ENCODE data around the gene SNX7. TPM values are rescaled to one million over a fixed set of nuclear protein-coding genes. Genes with fewer than 3 reads are reported as not detected.

Gene SNX7
- total and polyA plus RNA-seq, 2 donors from 2014 or later: 28.4 to 34.6 TPM

- Histone ChIP-seq H3K27me3 (ENCODE audit: control insufficient read depth, insufficient read depth, low read length) (no peaks in the 10 kb centered on the region), H3K4me1 (ENCODE audit: control insufficient read depth in 2 of 3, insufficient read depth in 2 of 3, low read depth in 1 of 3, low read length in 3 of 3) (no peaks in the 10 kb centered on the region), H3K9ac (ENCODE audit: low read length in 3 of 3) (no peak overlapping the region), H3K9me3 (ENCODE audit: control insufficient read depth in 2 of 3, insufficient read depth in 1 of 3, low read length in 3 of 3) (no peaks in the 10 kb centered on the region), H3K4me3 (ENCODE audit: low read length in 3 of 3) (no peak overlapping the region), H3K36me3 (ENCODE audit: control insufficient read depth in 2 of 3, insufficient read depth in 3 of 3, low read length in 3 of 3) (no peaks in the 10 kb centered on the region), H3K27ac (ENCODE audit: low read depth in 2 of 2, low read length in 2 of 2) (no peak overlapping the region)
- no peak for FAIRE-seq
- intact Hi-C loops (cut with DNase I): no loop called here
- TF ChIP-seq CTCF (IDR thresholded peaks at IDR 0.05; ENCODE audit: borderline replicate concordance, extremely low read depth, insufficient read depth): no peak
- no peak for DNase-seq
Measured at GRCh38 chr1:98754176-98754575, 92.7 kb downstream of the SNX7 start.

- intact Hi-C loops (cut with DNase I): no loop called here
- Histone ChIP-seq H3K9ac (ENCODE audit: low read length in 3 of 3) (no peak overlapping the region), H3K9me3 (ENCODE audit: control insufficient read depth in 2 of 3, insufficient read depth in 1 of 3, low read length in 3 of 3) (no peaks in the 10 kb centered on the region), H3K36me3 (ENCODE audit: control insufficient read depth in 2 of 3, insufficient read depth in 3 of 3, low read length in 3 of 3) (peaks cover 0 to 4% (median 0%) of the 10 kb centered on the region in 3 donors), H3K27me3 (ENCODE audit: control insufficient read depth, insufficient read depth, low read length) (no peaks in the 10 kb centered on the region), H3K27ac (ENCODE audit: low read depth in 2 of 2, low read length in 2 of 2) (no peak overlapping the region), H3K4me1 (ENCODE audit: control insufficient read depth in 2 of 3, insufficient read depth in 2 of 3, low read depth in 1 of 3, low read length in 3 of 3) (no peaks in the 10 kb centered on the region), H3K4me3 (ENCODE audit: low read length in 3 of 3) (no peak overlapping the region)
- FAIRE-seq (no peak), DNase-seq (peak in 1 of 5 donors; percentile 3)
- peak; percentile 19 for TF ChIP-seq CTCF (IDR thresholded peaks at IDR 0.05; ENCODE audit: borderline replicate concordance, extremely low read depth, insufficient read depth)
Measured at GRCh38 chr1:98761219-98761865, 99.8 kb downstream of the SNX7 start.

GRCh38 chr1:98763488-98764150, 102.1 kb downstream of the SNX7 start:
- Histone ChIP-seq H3K9ac (ENCODE audit: low read length in 3 of 3) (no peak overlapping the region), H3K4me3 (ENCODE audit: low read length in 3 of 3) (no peak overlapping the region), H3K27me3 (ENCODE audit: control insufficient read depth, insufficient read depth, low read length) (no peaks in the 10 kb centered on the region), H3K9me3 (ENCODE audit: control insufficient read depth in 2 of 3, insufficient read depth in 1 of 3, low read length in 3 of 3) (no peaks in the 10 kb centered on the region), H3K4me1 (ENCODE audit: control insufficient read depth in 2 of 3, insufficient read depth in 2 of 3, low read depth in 1 of 3, low read length in 3 of 3) (no peaks in the 10 kb centered on the region), H3K36me3 (ENCODE audit: control insufficient read depth in 2 of 3, insufficient read depth in 3 of 3, low read length in 3 of 3) (peaks cover 0 to 4% (median 0%) of the 10 kb centered on the region in 3 donors), H3K27ac (ENCODE audit: low read depth in 2 of 2, low read length in 2 of 2) (no peak overlapping the region)
- intact Hi-C loops (cut with DNase I): no loop called here
- FAIRE-seq (no peak), DNase-seq (no peak)
- no peak for TF ChIP-seq CTCF (IDR thresholded peaks at IDR 0.05; ENCODE audit: borderline replicate concordance, extremely low read depth, insufficient read depth)
